HepG2 (cell line): Measurements from ENCODE around the gene RAD50. TPM values are rescaled to one million over a fixed set of nuclear protein-coding genes. Genes with fewer than 3 reads are reported as not detected.

Source experiments
- ATAC-seq: fragments of 200-7000 bp; cut with Tn5 transposase; 3 replicates; pipeline ENCODE4 v1.9.1; 2020; ENCODE audit warnings: mild to moderate bottlenecking, moderate library complexity
- BruUV-seq: library from RNA; stranded (reverse); fragments of 400-500 nt; replicated peaks from 2 replicates; lab custom pipeline; 2021; lab: Mats Ljungman, UMichigan
- CTCF ChIA-PET: fragments of 300-600 bp; formaldehyde crosslinking; extraction: SDS; loops from one replicate; lab custom pipeline; 2021; ENCODE audit warnings: low total read pairs, inconsistent platforms, low intra/inter-chr PET ratio; lab: Yijun Ruan, JAX
- POLR2A ChIA-PET: fragments of 350-600 bp; sonication (Branson Sonifier 250); formaldehyde crosslinking; loops from one replicate; lab custom pipeline; 2020; ENCODE audit warnings: antibody characterized with exemption, inconsistent platforms; lab: Yijun Ruan, JAX
- DNase-seq: peaks from one replicate; pipeline ENCODE4 v3.0.0-alpha.2; 2015; ENCODE audit warnings: low spot score
- FAIRE-seq: peaks from 3 replicates; lab custom pipeline; 2011; peaks lifted over from hg19 to GRCh38; lab: Jason Lieb, UNC
- H2AFZ ChIP-seq: one replicate; pipeline ENCODE4 v1.6.1; 2011; ENCODE audit warnings: low read length, inconsistent platforms
- H3K27ac ChIP-seq: fragments of 300-600 bp; 3 replicates; pipeline ENCODE4 v1.8.0; 2011; ENCODE audit warnings: mixed run types, mild to moderate bottlenecking, mixed read lengths, low read length, inconsistent platforms; ENCODE audit not compliant: insufficient read depth; ENCODE audit errors: extremely low read length
- H3K27me3 ChIP-seq, 2 experiments: fragments of 200-600 bp in 1 of 2; 2 replicates in 1 of 2; 3 replicates in 1 of 2; pipeline versions ENCODE4 v1.6.0 to v1.8.0; 2011; ENCODE audit warnings: low read length in 2 of 2, mild to moderate bottlenecking in 2 of 2, moderate library complexity in 2 of 2, inconsistent platforms in 1 of 2; ENCODE audit not compliant: insufficient read depth in 2 of 2, control insufficient read depth in 1 of 2
- H3K36me3 ChIP-seq, 2 experiments: fragments of 200-600 bp in 1 of 2; replicated peaks in 1 of 2; 2 replicates in 1 of 2; 3 replicates in 1 of 2; pipeline versions ENCODE4 v1.5.1 to v1.8.0; 2011; ENCODE audit warnings: low read length in 2 of 2, inconsistent platforms in 1 of 2; ENCODE audit not compliant: insufficient read depth in 2 of 2, control insufficient read depth in 1 of 2
- H3K4me1 ChIP-seq: 2 replicates; pipeline ENCODE4 v1.5.1; 2012; ENCODE audit warnings: low read length, inconsistent platforms; ENCODE audit not compliant: insufficient read depth
- H3K4me2 ChIP-seq: 2 replicates; pipeline ENCODE4 v1.6.0; 2011; ENCODE audit warnings: low read depth, low read length, inconsistent platforms
- H3K4me3 ChIP-seq, 3 experiments: fragments of 200-600 bp in 1 of 3; sonication (generic), shearing (Covaris generic) in 1 of 3; replicated peaks in 1 of 3; 2 replicates each; pipeline ENCODE4 v1.5.1; 2011 to 2016; ENCODE audit warnings: low read length in 3 of 3, inconsistent platforms in 2 of 3, low read depth in 2 of 3, mild to moderate bottlenecking in 2 of 3, control low read depth in 1 of 3, mixed read lengths in 1 of 3; ENCODE audit not compliant: insufficient read depth in 1 of 3
- H3K79me2 ChIP-seq: one replicate; pipeline ENCODE4 v1.6.1; 2011; ENCODE audit warnings: low read length, inconsistent platforms; ENCODE audit not compliant: insufficient read depth
- H3K9ac ChIP-seq: 2 replicates; pipeline ENCODE4 v1.6.0; 2011; ENCODE audit warnings: mild to moderate bottlenecking, low read depth, low read length, inconsistent platforms; ENCODE audit not compliant: insufficient read depth
- H3K9me3 ChIP-seq: 2 replicates; pipeline ENCODE4 v1.5.1; 2012; ENCODE audit warnings: mild to moderate bottlenecking, low read length
- H4K20me1 ChIP-seq: 2 replicates; pipeline ENCODE4 v1.6.0; 2011; ENCODE audit warnings: inconsistent platforms, mild to moderate bottlenecking, low read length, moderate library complexity; ENCODE audit not compliant: insufficient read depth
- WGBS: methylation state at CpG from one replicate; pipeline ENCODE4 v1.1.6; 2017; ENCODE audit warnings: low lambda C conversion rate; 5-methylcytosine and 5-hydroxymethylcytosine counted together
- in situ Hi-C: cut with HindIII; loops from 2 replicates; pipeline ENCODE4 v1.10.0; 2017; ENCODE audit warnings: low pct_unique_long_range_greater_than_20kb; ENCODE audit not compliant: extremely low pct_ligation_motif_present
- intact Hi-C: fragments of 100-400 bp; cut with micrococcal nuclease; formaldehyde crosslinking; loops from one replicate; pipeline ENCODE4 v1.10.0; 2022; ENCODE audit not compliant: unreplicated experiment
- polyA plus RNA-seq, 8 experiments: library from polyadenylated mRNA; depleted of rRNA in 3 of 8; stranded (reverse) in 7 of 8; unstranded in 1 of 8; fragments of >200 nt; fragmentation: Illumina TruSeq in 4 of 8; extraction: Trizol in 4 of 8; gene quantifications; 2 replicates each; pipeline versions ENCODE4 v1.2.1 to v1.2.3, GENCODE V29; 2011 to 2016; ENCODE audit warnings: low read depth in 4 of 8, missing spikeins in 1 of 8, mixed read lengths in 1 of 8; ENCODE audit not compliant: insufficient read depth in 1 of 8
- total RNA-seq, 5 experiments: library from RNA; depleted of rRNA; stranded (reverse); fragments of >200 nt; fragmentation: Illumina TruSeq; extraction: Trizol; gene quantifications; 2 replicates each; pipeline ENCODE4 v1.2.3, GENCODE V29; 2016; ENCODE audit warnings: low read depth in 1 of 5
- TF ChIP-seq, protein P1 (sequence below): sonication (generic); formaldehyde crosslinking; conservative IDR thresholded peaks from 2 replicates; pipeline ENCODE4 v1.8.1; 2023; ENCODE audit warnings: missing genetic modification reagents
- TF ChIP-seq, protein P2 (sequence below): sonication (generic); formaldehyde crosslinking; IDR thresholded peaks from 2 replicates; pipeline ENCODE4 v1.4.0; 2020; ENCODE audit warnings: missing genetic modification reagents

RAD50 gene
- total and polyA plus RNA-seq, 2 of the 13 experiments (the other 11 are each of a cell fraction or from before 2014, with no cell fraction given), result 19.2 to 23.4 TPM

DNA sequence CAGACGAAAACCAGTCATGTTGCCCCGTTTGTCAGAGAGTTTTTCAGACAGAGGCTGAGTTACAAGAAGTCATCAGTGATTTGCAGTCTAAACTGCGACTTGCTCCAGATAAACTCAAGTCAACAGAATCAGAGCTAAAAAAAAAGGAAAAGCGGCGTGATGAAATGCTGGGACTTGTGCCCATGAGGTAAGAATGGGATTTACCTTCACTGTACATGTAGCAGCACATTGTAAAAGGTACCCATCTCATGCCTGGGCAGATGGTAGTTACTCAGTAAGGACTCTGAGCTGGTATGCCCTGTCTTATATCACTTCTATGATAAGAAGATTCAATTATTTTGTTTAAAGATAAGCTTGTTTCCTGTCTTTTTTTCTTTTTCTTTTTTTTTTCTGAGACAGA lies 38.8 kb downstream of the RAD50 start:
- Histone ChIP-seq H3K9me3 (no peaks in the 10 kb centered on the region), H3K4me1 (no peaks in the 10 kb centered on the region), H3K4me3 (no peak overlapping the region), H3K4me2 (no peak overlapping the region), H3K27ac (no peak overlapping the region), H3K27me3 (no peaks in the 10 kb centered on the region), H2AFZ (no peak overlapping the region), H4K20me1 (no peaks in the 10 kb centered on the region), H3K79me2 (no peaks in the 10 kb centered on the region), H3K9ac (no peak overlapping the region), H3K36me3 (peaks cover 20 to 66% of the 10 kb centered on the region in 2 experiments)
- no peak for ATAC-seq
- WGBS, result 99% methylated on average over 5 of the region's 5 CpGs
- no peak for FAIRE-seq
- DNase-seq, result no peak
- TF ChIP-seq, protein P1, sequence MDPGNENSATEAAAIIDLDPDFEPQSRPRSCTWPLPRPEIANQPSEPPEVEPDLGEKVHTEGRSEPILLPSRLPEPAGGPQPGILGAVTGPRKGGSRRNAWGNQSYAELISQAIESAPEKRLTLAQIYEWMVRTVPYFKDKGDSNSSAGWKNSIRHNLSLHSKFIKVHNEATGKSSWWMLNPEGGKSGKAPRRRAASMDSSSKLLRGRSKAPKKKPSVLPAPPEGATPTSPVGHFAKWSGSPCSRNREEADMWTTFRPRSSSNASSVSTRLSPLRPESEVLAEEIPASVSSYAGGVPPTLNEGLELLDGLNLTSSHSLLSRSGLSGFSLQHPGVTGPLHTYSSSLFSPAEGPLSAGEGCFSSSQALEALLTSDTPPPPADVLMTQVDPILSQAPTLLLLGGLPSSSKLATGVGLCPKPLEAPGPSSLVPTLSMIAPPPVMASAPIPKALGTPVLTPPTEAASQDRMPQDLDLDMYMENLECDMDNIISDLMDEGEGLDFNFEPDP (CRISPR knock-in tag), result no peak
- TF ChIP-seq, protein P2, sequence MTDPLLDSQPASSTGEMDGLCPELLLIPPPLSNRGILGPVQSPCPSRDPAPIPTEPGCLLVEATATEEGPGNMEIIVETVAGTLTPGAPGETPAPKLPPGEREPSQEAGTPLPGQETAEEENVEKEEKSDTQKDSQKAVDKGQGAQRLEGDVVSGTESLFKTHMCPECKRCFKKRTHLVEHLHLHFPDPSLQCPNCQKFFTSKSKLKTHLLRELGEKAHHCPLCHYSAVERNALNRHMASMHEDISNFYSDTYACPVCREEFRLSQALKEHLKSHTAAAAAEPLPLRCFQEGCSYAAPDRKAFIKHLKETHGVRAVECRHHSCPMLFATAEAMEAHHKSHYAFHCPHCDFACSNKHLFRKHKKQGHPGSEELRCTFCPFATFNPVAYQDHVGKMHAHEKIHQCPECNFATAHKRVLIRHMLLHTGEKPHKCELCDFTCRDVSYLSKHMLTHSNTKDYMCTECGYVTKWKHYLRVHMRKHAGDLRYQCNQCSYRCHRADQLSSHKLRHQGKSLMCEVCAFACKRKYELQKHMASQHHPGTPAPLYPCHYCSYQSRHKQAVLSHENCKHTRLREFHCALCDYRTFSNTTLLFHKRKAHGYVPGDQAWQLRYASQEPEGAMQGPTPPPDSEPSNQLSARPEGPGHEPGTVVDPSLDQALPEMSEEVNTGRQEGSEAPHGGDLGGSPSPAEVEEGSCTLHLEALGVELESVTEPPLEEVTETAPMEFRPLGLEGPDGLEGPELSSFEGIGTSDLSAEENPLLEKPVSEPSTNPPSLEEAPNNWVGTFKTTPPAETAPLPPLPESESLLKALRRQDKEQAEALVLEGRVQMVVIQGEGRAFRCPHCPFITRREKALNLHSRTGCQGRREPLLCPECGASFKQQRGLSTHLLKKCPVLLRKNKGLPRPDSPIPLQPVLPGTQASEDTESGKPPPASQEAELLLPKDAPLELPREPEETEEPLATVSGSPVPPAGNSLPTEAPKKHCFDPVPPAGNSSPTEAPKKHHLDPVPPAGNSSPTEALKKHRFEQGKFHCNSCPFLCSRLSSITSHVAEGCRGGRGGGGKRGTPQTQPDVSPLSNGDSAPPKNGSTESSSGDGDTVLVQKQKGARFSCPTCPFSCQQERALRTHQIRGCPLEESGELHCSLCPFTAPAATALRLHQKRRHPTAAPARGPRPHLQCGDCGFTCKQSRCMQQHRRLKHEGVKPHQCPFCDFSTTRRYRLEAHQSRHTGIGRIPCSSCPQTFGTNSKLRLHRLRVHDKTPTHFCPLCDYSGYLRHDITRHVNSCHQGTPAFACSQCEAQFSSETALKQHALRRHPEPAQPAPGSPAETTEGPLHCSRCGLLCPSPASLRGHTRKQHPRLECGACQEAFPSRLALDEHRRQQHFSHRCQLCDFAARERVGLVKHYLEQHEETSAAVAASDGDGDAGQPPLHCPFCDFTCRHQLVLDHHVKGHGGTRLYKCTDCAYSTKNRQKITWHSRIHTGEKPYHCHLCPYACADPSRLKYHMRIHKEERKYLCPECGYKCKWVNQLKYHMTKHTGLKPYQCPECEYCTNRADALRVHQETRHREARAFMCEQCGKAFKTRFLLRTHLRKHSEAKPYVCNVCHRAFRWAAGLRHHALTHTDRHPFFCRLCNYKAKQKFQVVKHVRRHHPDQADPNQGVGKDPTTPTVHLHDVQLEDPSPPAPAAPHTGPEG (CRISPR knock-in tag), result no peak
- intact Hi-C loops (no loop called here), in situ Hi-C loops (no loop called here)
- BruUV-seq, result no TSS peak
- CTCF ChIA-PET, result no interaction called here
- POLR2A ChIA-PET, result no interaction called here
